ENCODE measurements around the gene WDTC1.

The WDTC1 gene

DNA sequence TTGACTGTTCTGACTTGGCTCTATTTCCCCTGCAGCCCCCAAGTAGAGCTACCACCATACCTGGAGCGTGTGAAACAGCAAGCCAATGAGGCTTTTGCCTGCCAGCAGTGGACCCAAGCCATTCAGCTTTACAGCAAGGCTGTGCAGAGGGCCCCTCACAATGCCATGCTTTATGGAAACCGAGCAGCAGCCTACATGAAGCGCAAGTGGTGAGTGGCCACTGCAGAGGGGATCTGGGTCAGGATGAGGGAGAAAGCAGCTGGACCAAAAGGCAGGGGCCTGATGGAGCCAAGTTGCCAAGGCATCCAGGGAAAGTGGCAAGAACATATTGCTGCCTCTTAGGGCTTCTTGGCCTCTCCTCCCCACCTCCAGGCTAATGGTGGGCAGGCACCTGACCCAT lies 63.5 kb downstream of the WDTC1 start:
- no peak for DNase-seq
- intact Hi-C loops (cut with DNase I), result loop anchor here (10.0 kb wide), 1 partner anchor 367 kb away; no protein-coding TSS in a partner anchor

DNA sequence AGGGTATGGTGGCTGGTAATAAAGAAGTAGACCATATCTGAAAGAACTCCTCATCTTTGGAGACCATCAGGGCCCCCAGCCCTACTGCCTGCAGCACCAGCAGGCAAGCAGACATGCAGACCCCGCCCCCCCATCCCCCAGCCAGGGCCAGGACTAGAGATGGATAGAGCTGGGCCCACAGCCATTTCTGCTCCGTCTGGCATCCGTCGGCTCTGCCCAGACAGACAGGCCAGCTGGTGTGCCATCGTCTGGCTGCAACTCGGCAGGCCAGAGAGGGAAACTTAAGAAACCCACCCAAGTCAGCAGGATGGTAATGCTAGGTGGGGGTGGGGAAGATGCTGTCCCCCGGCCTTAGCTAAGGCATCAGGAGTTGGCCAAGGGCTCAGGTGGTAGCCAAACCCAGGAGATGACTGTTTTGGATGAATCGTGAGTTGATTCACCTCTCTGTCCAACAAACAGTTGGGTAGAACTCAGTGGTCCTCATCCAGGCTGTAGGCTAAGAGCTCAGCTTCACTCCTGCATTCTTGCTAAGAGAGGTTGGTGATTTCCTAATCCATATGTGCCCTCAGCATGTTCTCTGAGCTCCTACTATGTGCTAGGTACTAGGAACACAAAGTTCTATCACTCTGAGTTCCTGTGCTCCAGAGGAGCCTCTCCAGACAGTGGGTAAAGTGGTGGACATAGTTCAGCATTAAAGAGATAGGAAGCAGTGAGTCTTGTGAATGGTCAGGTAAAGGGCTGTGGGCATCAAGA lies 64.4 kb downstream of the WDTC1 start:
- DNase-seq, result peak in 1 of 42 donors; percentile 22
- intact Hi-C loops (cut with DNase I), result loop anchor here (10.0 kb wide), 1 partner anchor 366 kb away; no protein-coding TSS in a partner anchor

DNA sequence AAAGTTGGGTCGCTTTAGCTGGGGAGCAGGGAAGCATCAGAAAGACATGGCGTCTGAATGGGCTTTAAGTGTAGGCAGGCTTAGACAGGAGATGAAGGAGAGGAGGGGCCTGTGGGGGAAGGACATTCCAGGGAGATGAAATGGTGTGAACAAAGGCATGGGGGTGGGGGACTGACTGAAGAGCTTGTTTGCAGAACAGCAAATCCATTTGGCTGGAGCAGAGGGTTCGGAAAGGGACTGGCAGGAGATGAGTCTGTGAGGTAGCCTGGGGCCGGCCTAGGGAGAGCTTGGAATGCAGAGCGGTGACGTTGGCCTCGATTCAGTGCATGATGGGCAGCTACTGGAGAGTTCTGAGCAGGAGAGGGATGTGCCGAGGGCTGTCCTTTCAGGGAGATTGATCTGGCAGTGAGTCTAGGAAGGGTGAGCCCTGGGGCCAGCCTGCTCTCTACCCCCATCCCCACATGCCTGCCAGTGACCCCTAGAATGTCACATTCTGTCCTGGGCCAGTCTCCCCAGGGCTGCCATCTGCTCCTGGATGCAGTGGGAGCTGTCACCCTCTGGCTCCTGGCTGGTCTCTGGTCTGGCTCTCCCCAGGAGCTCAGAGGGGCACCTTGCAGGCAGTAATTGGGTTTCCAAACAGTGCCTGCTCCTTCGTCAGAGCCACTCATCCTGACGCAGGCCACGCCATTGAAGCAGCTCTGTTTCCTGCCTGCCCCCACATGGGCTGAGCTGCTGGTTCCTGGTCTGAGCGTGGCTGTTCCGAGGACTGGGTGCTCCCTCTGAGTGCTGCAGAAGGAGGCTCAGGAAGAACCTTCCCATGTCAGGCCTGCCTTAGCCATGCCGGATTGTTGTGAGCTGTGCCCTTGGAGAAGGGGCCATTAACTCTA lies 65.2 kb downstream of the WDTC1 start:
- intact Hi-C loops (cut with DNase I), result loop anchor here (2.0 to 10.0 kb wide), 3 partner anchors 97 to 365 kb away; no protein-coding TSS in a partner anchor
- peak in 30 of 42 donors; percentile 14 to 74 (median 35) for DNase-seq

DNA sequence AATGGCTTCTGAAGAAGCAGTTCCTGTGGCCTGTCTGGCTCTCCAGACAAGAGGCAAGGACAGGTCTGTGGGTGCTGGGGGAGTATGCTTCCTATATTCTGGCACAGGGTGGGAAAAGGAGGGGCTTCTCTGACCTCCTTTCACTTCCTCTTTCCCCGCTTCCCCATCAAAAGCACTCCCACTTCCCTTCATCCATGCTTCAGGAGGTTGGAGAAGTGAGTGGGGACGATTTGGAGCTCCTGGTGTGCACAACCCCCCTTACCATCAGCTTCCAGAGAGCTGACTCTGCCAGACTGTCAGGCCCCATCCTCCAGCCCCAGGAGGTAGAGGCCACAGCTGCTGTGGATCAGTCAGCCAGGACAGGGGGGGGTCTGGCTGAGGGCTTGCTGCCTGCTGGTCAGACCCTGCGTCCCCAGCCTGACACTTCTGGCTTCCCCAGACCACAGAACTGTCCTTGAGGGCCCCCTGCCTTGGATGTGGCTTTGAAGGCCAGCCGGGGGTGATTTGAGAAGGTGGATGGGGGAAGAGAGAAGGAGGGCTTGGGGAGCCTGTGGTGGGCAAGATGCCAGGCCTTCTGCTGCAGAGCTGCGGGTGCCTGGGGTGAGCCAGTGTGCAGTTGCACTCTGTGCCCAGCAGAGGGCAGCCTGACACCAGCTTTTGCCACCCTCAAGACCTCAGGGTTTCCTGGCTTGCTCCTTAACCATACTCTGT lies 66.1 kb downstream of the WDTC1 start:
- intact Hi-C loops (cut with DNase I), result loop anchor here (2.0 to 5.0 kb wide), 2 partner anchors 96 to 307 kb away; no protein-coding TSS in a partner anchor
- DNase-seq, result peak; percentile 64 to 93 (median 87)

DNA sequence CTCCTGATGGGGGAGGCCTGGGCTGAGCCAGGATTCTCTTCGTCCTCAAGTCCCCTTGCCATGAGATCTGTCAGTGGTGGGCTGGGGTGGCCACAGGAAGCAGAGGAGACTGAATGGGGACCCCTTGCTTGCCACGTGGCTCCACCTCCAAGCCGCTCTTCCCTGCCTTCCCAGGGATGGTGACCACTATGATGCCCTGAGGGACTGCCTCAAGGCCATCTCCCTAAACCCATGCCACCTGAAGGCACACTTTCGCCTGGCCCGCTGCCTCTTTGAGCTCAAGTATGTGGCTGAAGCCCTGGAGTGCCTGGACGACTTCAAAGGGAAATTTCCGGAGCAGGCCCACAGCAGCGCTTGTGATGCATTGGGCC lies 66.6 kb downstream of the WDTC1 start:
- intact Hi-C loops (cut with DNase I), result loop anchor here (2.0 to 5.0 kb wide), 2 partner anchors 96 to 306 kb away; no protein-coding TSS in a partner anchor
- DNase-seq, result peak in 2 of 42 donors; percentile 13 to 18

DNA sequence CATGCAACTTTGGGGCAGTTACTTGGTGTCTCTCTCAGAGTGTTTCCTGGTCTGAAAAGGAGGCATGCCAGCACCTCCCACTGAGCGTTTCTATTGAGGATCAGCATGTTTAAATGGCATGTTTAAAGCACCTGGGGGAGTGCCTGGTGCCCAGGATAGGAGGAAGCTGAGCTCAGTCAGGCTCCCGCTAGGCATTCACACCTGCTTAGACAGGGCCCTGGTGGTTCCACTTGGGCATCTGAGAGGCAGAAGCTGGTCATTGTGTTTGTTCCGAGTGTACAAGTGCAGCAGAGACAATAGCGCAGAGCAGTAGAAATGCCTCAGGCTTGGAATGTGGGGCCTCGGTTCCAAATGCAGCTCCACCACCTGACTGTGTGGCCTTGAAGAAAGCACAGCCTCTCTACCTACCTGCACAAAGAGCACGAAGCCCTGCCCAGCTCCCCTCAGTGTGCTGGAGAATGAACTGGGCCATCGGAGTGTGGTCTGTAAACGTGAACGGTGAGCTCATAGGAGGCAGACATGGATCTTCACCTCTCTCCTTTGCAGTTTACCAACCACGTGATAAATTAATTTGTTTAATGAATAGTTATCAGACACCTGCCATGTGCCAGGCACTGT lies 67.3 kb downstream of the WDTC1 start:
- DNase-seq, result peak in 1 of 42 donors; percentile 23
- intact Hi-C loops (cut with DNase I), result loop anchor here (2.0 to 5.0 kb wide), 2 partner anchors 95 to 306 kb away; no protein-coding TSS in a partner anchor

DNA sequence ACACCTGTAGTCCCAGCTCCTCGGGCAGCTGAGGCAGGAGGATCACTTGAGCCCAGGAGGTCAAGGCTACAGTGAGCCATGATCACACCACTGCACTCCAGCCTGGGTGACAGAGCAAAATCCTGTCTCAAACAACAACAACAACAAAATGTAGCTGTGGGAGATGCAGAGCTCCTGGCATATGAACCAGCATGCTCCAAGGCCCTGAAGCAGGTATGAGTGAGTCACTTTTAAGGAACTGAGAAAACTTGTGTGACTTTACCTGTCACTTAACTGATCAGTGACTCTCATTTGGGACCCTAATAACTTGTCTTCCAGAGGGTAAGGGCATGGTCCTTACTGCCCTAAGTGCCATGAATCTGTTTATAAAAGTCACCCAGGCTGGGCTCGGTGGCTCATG lies 68.2 kb downstream of the WDTC1 start:
- no peak for DNase-seq
- intact Hi-C loops (cut with DNase I), result loop anchor here (5.0 kb wide), 1 partner anchor 305 kb away; no protein-coding TSS in a partner anchor

DNA sequence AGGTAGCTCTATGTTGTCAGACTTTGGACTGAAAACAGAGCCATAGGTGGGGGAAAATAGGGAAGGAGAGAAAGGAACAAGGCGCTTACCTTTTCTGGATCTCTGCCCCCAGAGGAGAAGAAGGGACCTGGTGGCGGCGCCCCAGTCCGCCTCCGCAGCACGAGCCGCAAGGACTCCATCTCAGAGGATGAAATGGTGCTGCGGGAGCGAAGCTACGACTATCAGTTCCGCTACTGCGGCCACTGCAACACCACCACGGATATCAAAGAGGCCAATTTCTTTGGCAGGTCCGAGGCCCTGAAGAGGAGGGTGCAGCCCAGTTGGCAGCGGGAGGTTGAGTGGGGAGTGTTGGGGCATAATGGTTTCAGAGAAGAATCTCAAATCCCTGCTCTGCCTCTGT lies 69.1 kb downstream of the WDTC1 start:
- intact Hi-C loops (cut with DNase I), result loop anchor here (5.0 kb wide), 1 partner anchor 304 kb away; no protein-coding TSS in a partner anchor
- no peak for DNase-seq

DNA sequence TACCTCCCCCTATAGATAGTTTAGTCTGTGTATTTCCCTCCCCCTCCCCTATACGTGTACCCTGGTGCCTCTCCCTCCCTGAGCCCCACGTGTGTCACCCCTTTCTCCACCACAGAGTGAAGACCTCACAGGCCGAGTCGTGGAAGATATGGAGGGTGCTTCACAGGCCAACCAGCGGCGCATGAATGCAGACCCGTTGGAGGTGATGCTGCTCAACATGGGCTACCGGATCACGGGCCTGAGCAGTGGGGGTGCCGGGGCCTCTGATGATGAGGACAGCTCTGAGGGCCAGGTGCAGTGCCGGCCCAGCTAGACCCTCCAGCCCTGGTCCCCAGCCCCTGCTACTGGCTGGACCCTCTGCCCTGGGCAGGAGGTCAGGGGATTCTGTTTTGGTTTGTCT lies 71.6 kb downstream of the WDTC1 start:
- intact Hi-C loops (cut with DNase I), result no loop called here

DNA sequence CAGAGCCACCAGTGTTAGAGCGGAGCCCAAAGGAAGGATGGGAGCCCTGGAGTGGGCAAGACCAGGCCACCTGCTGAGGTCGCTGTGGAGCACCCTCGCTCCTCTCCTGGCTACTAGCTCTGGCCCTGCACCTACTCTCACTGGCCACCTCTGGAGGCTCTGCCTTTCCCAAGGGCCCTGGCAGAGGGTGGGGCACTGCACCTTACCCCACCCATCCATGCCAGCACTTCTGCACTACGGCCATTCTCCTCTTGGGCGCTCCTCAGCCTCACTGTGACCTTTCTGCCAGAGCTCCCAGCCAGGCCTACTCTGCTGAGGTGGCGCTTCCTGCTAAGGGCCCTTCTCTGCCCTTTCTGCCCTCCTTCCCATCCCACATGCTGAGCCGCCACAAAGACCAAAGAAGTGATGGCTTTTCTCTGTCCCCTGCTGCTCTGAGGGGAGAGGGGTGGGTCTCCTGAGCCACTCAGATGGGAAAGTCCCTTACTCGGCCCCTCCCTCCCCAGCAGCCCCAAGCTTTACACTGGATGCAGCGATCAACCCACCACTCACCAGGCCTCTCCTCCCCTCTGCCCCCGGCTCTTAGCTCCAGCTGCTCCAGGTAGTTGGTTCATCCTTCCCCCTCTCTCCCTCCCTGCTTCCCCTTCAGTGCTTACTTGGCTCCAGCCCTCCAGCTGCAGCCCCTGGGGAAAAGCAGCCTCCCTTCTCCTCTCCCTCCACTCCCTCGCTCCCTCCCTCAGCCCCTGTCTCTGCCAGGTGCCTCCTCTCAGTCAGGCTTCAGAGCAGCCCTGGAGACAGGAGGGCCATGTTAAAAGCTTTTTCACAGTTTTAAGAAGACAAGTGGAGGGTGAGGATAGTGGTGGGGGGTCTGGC lies 72.7 kb downstream of the WDTC1 start:
- intact Hi-C loops (cut with DNase I), result no loop called here
- no peak for DNase-seq

More for the DNA sequence above, 71.6 kb downstream of the WDTC1 start:
- DNase-seq, result no peak

DNA sequence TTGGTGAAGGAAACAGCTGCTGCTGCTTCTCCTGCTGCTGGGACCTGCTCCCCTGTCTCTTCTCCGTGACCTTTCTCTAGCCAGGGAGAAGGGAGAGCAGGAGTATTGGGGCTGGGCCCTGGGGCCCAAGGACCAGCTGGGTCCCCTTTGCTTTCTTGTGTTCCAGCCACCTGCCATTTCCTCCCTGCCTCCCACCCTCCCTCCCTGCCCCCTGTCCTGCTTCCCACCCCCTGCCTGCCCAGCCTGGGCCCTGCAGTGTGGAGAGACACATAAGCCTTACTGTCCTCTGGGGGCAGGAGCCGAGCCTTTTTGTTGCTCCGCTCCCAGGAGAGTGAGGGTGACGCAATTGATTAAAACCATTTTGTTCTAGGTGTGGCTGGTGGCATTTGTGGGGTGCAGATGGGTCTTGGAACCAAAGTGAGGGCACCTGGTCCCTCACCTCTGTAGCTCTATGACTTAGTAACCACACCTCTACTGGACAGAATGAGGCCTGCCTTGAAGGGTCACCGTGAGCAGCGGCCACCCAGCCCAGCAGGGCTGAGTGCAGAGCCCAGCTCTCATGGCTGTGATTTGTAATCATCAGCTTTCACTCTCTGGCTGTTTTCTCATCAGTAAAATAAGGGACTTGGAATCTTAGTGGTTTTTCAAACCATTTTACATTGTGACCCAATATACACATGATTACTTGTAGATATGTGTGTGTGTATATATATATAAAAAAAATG lies 73.6 kb downstream of the WDTC1 start:
- intact Hi-C loops (cut with DNase I), result no loop called here
- no peak for DNase-seq

DNA sequence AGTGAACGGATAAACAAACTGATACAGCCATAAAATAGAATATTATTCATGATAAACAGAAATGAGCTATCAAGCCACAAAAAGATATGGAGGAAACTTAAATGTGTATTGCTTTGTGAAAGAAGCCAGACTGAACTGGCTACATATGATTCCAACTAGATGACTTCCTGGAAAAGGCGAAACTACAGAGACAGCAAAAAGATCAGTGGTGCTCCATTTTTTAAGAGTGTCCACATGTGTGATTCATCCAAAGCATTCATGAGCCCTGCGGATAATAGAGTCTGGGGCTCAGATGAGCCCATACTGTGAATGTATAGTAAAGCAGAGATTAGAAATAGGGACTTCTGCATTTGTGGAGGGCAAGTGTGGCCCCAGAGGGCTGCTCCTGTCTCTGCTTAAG lies 79.7 kb downstream of the WDTC1 start:
- intact Hi-C loops (cut with DNase I), result no loop called here

DNA sequence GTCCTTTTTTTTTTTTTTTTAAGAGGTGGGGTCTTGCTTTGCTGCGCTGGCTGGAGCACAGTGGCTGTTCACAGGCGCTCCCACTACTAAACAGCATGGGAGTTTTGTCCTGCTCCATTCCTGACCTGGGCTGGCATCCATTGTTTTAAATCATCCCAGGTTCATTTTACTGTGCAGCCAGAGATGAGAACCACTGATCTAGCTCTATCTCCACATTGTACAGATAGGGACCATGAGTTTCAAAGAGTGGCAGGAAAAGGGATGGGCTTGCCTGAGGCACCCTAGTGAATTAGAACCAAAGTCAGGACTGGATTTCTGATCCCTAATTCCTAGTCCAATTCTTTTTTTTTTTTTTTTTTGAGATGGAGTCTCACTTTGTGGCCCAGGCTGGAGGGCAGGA lies 80.3 kb downstream of the WDTC1 start:
- DNase-seq, result no peak
- intact Hi-C loops (cut with DNase I), result no loop called here

More for the DNA sequence above, 79.7 kb downstream of the WDTC1 start:
- DNase-seq, result no peak

DNA sequence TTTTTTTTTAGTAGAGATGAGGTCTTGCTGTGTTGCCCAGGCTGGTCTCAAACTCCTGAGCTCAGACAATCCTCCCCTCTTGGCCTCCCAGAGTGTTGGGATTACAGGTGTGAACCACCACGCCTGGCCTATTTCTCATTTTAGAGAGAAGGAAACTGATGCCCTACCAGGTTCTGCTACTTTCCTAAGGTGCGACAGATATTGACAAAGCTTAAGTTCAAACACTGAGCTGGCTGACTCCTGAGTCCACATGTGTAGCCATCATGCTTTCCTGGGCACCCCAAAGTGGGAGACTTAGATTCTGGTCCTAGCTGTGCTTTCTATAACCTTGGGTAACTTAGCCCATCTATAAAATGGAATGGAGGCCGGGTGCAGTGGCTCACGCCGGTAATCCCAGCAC lies 82.4 kb downstream of the WDTC1 start:
- intact Hi-C loops (cut with DNase I), result no loop called here
- no peak for DNase-seq

DNA sequence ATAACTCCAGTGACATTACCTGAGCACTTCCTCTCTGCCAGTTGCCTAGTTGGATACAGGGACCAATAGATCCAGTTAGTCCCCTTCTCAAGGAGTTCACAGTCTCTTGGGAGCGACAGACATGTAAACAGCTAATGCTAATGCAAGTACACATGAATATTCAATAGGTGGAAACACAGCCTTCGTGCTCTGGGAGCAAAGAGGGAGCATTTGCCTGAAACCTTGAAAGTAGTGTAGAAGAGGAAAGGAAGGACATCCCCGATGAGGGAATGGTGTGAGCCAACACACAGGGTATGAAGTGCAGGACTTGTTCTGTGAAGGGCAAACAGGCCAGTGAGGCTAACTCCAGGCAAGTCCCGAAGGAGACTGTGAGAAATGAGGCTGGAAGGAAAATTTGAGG lies 83.7 kb downstream of the WDTC1 start:
- intact Hi-C loops (cut with DNase I), result no loop called here
- DNase-seq, result no peak

DNA sequence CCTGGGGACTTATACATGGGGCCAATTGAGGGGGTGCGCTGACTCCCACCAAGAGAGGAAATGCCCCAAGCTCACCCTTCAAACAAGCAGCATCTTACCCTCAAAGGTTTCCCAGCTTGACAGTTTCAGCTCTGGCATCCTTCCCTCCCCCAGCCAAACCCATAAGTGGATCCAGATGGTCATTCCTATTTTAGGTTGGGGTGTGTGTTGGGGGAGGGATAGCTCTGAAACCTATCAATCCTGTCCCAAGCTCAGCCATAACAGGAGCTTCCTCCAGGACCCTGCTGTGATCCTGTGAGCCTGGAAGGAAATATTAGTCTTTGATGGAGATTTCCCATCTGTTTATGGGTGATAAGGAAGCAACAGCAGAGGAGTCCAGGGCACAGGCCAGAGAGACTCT lies 84.2 kb downstream of the WDTC1 start:
- no peak for DNase-seq
- intact Hi-C loops (cut with DNase I), result no loop called here

All from head of caudate nucleus (tissue), 42 donors.